SK-N-SH (cell line): Measurements from ENCODE around the gene CISD1. TPM values are rescaled to one million over a fixed set of nuclear protein-coding genes. Genes with fewer than 3 reads are reported as not detected.
A peak's percentile ranks its signal among the peaks of the same experiment; 100 is the strongest.

ENCODE experiments used
- CTCF ChIA-PET: fragments of 300-600, 350-600 bp; formaldehyde crosslinking; extraction: SDS; loops from one replicate; lab custom pipeline; 2021; lab: Yijun Ruan, JAX
- POLR2A ChIA-PET: fragments of 350-600 bp; sonication (Branson Sonifier 250); formaldehyde crosslinking; extraction: SDS; loops from one replicate; lab custom pipeline; 2020; ENCODE audit warnings: antibody characterized with exemption, inconsistent platforms; lab: Yijun Ruan, JAX
- DNase-seq: peaks from one replicate; pipeline ENCODE4 v3.0.0; 2012
- H2AFZ ChIP-seq: fragments of 200-600 bp; sonication (generic); 2 replicates; pipeline ENCODE4 v1.8.1; 2016; ENCODE audit warnings: antibody characterized with exemption, mild to moderate bottlenecking, low read depth
- H3F3A ChIP-seq: fragments of 200-600 bp; sonication (generic); replicated peaks from 2 replicates; pipeline ENCODE3; 2016; ENCODE audit warnings: antibody characterized with exemption, mild to moderate bottlenecking; ENCODE audit not compliant: insufficient read depth
- H3K27ac ChIP-seq, 2 experiments: fragments of 200-500 bp in 1 of 2; fragments of 200-600 bp in 1 of 2; sonication (Bioruptor generic) in 1 of 2; sonication (generic), shearing (Covaris generic) in 1 of 2; 2 replicates each; pipeline versions ENCODE4 v1.5.1 to v1.6.1; 2014 to 2016; ENCODE audit warnings: low read depth in 2 of 2, inconsistent platforms in 1 of 2, low read length in 1 of 2, mild to moderate bottlenecking in 1 of 2, mixed read lengths in 1 of 2
- H3K27me3 ChIP-seq: fragments of 200-600 bp; sonication (generic), shearing (Covaris generic); 2 replicates; pipeline ENCODE4 v1.6.1; 2016; ENCODE audit warnings: mixed run types; ENCODE audit not compliant: insufficient read depth
- H3K36me3 ChIP-seq, 2 experiments: fragments of 200-500 bp in 1 of 2; fragments of 200-600 bp in 1 of 2; sonication (Bioruptor generic) in 1 of 2; sonication (generic) in 1 of 2; replicated peaks in 1 of 2; 2 replicates each; pipeline versions ENCODE3 to v1.5.1; 2014 to 2016; ENCODE audit warnings: low read length in 1 of 2, mild to moderate bottlenecking in 1 of 2; ENCODE audit not compliant: insufficient read depth in 2 of 2, control insufficient read depth in 1 of 2
- H3K4me1 ChIP-seq, 2 experiments: fragments of 200-500 bp in 1 of 2; fragments of 200-600 bp in 1 of 2; sonication (Bioruptor generic) in 1 of 2; sonication (generic), shearing (Covaris generic) in 1 of 2; 2 replicates each; pipeline versions ENCODE4 v1.5.1 to v1.6.1; 2014 to 2016; ENCODE audit warnings: low read depth in 1 of 2, low read length in 1 of 2, mixed run types in 1 of 2; ENCODE audit not compliant: insufficient read depth in 2 of 2, control insufficient read depth in 1 of 2
- H3K4me2 ChIP-seq: fragments of 200-600 bp; sonication (generic), shearing (Covaris generic); 2 replicates; pipeline ENCODE4 v1.6.1; 2017; ENCODE audit warnings: mixed run types
- H3K4me3 ChIP-seq, 2 experiments: fragments of 200-500 bp in 1 of 2; fragments of 200-600 bp in 1 of 2; sonication (Bioruptor generic) in 1 of 2; sonication (generic), shearing (Covaris generic) in 1 of 2; 2 replicates each; pipeline versions ENCODE4 v1.5.1 to v1.8.1; 2014 to 2016; ENCODE audit warnings: low read depth in 2 of 2, inconsistent platforms in 1 of 2, low read length in 1 of 2, mild to moderate bottlenecking in 1 of 2, mixed read lengths in 1 of 2, moderate library complexity in 1 of 2
- H3K79me2 ChIP-seq: fragments of 200-600 bp; sonication (generic); 2 replicates; pipeline ENCODE4 v1.8.1; 2017; ENCODE audit warnings: mild to moderate bottlenecking; ENCODE audit not compliant: insufficient read depth
- H3K9ac ChIP-seq: fragments of 200-600 bp; sonication (generic); 2 replicates; pipeline ENCODE4 v1.6.1; 2017; ENCODE audit warnings: mixed run types
- H3K9me2 ChIP-seq: fragments of 200-600 bp; sonication (generic); 2 replicates; pipeline ENCODE4 v1.6.1; 2017; ENCODE audit warnings: mixed run types
- H3K9me3 ChIP-seq: fragments of 200-600 bp; sonication (generic); 2 replicates; pipeline ENCODE4 v1.6.1; 2017; ENCODE audit warnings: mixed run types, mild to moderate bottlenecking, moderate library complexity
- H4K20me1 ChIP-seq: fragments of 200-600 bp; sonication (generic); 2 replicates; pipeline ENCODE4 v1.6.1; 2017; ENCODE audit warnings: mild to moderate bottlenecking, mixed run types; ENCODE audit not compliant: insufficient read depth
- CHD2 ChIP-seq: fragments of 150-350 bp; IDR thresholded peaks from 2 replicates; pipeline ENCODE4 v1.6.1; 2018; ENCODE audit warnings: low read length; ENCODE audit not compliant: partially characterized antibody
- ELF1 ChIP-seq: IDR thresholded peaks from 2 replicates; pipeline ENCODE4 v1.4.0; 2012
- EP300 ChIP-seq, 2 experiments: IDR thresholded peaks; 2 replicates each; pipeline versions ENCODE4 v1.4.0 to v1.6.1; 2012; ENCODE audit warnings: borderline replicate concordance in 1 of 2, low read depth in 1 of 2, low read length in 1 of 2
- EZH2phosphoT487 ChIP-seq: fragments of 200-600 bp; sonication (generic); IDR thresholded peaks from 2 replicates; pipeline ENCODE4 v1.6.1; 2017; ENCODE audit warnings: low read depth, mixed run types, mild to moderate bottlenecking, antibody characterized with exemption, moderate library complexity, borderline replicate concordance
- FOSL2 ChIP-seq: IDR thresholded peaks from 2 replicates; pipeline ENCODE4 v1.4.0; 2012; ENCODE audit warnings: low read depth, mild to moderate bottlenecking, moderate library complexity, borderline replicate concordance
- FOXM1 ChIP-seq: IDR thresholded peaks from 2 replicates; pipeline ENCODE4 v1.4.0; 2012; ENCODE audit warnings: low read depth, mild to moderate bottlenecking
- GABPA ChIP-seq: IDR thresholded peaks from 2 replicates; pipeline ENCODE4 v1.4.0; 2012; ENCODE audit warnings: low read depth, mild to moderate bottlenecking
- GATA2 ChIP-seq: sonication (generic); formaldehyde crosslinking; IDR thresholded peaks from 2 replicates; pipeline ENCODE4 v1.5.0; 2020; ENCODE audit warnings: mild to moderate bottlenecking, missing genetic modification reagents
- JUND ChIP-seq: IDR thresholded peaks from 2 replicates; pipeline ENCODE4 v1.4.0; 2012
- MEF2A ChIP-seq: IDR thresholded peaks from 2 replicates; pipeline ENCODE4 v1.4.0; 2012; ENCODE audit warnings: low read depth, borderline replicate concordance
- MXI1 ChIP-seq: IDR thresholded peaks from 2 replicates; pipeline ENCODE4 v1.6.1; 2012; ENCODE audit warnings: mild to moderate bottlenecking, low read depth, low read length, improper control_type of control experiment
- NFIC ChIP-seq: IDR thresholded peaks from 2 replicates; pipeline ENCODE4 v1.4.0; 2012; ENCODE audit warnings: borderline replicate concordance
- NRF1 ChIP-seq: IDR thresholded peaks from 2 replicates; pipeline ENCODE4 v1.6.1; 2012; ENCODE audit warnings: low read depth, mild to moderate bottlenecking, low read length
- POLR2AphosphoS5 ChIP-seq: IDR thresholded peaks from 2 replicates; pipeline ENCODE4 v1.6.1; 2012; ENCODE audit warnings: low read depth, low read length
- RFX5 ChIP-seq: IDR thresholded peaks from 2 replicates; pipeline ENCODE4 v1.6.1; 2012; ENCODE audit warnings: mild to moderate bottlenecking, improper control_type of control experiment, low read length
- SIN3A ChIP-seq: IDR thresholded peaks from 2 replicates; pipeline ENCODE4 v1.6.1; 2012; ENCODE audit warnings: low read depth, mild to moderate bottlenecking, low read length, moderate library complexity, borderline replicate concordance
- YY1 ChIP-seq: IDR thresholded peaks from 2 replicates; pipeline ENCODE4 v1.4.0; 2012; ENCODE audit warnings: low read depth, mild to moderate bottlenecking
- WGBS: methylation state at CpG from one replicate; pipeline ENCODE4 v1.1.6; 2017; ENCODE audit warnings: low lambda C conversion rate; 5-methylcytosine and 5-hydroxymethylcytosine counted together
- polyA plus RNA-seq, 3 experiments: library from polyadenylated mRNA; depleted of rRNA; stranded (reverse); fragments of >200 nt; gene quantifications; 2 replicates each; pipeline ENCODE4 v1.2.3, GENCODE V29; 2012
- TF ChIP-seq, protein P1 (sequence below): IDR thresholded peaks from 2 replicates; pipeline ENCODE4 v1.4.0; 2012; ENCODE audit warnings: low read depth, borderline replicate concordance
- TF ChIP-seq, protein P2 (sequence below): fragments of 150-350 bp; IDR thresholded peaks from 2 replicates; pipeline ENCODE4 v1.6.1; 2016; ENCODE audit warnings: mild to moderate bottlenecking, low read depth, low read length
- TF ChIP-seq, protein P3 (sequence below): IDR thresholded peaks from 2 replicates; pipeline ENCODE4; 2012
- TF ChIP-seq, protein P4 (sequence below): IDR thresholded peaks from 2 replicates; pipeline ENCODE4 v1.4.0; 2012; ENCODE audit warnings: low read depth
- TF ChIP-seq, protein P5 (sequence below): fragments of 150-350 bp; IDR thresholded peaks from 2 replicates; pipeline ENCODE4 v1.6.1; 2017; ENCODE audit warnings: antibody characterized with exemption, low read length, low read depth, borderline replicate concordance

The CISD1 gene
- 34.1 and 40.8 TPM in 2 replicates for polyA plus RNA-seq (2012; rRNA removed)
- 48.7 and 73.6 TPM in 2 replicates for polyA plus RNA-seq (2012; cell fraction: cytosol; rRNA removed)
- 16.4 and 24.1 TPM in 2 replicates for polyA plus RNA-seq (2012; cell fraction: nucleus; rRNA removed)

DNA sequence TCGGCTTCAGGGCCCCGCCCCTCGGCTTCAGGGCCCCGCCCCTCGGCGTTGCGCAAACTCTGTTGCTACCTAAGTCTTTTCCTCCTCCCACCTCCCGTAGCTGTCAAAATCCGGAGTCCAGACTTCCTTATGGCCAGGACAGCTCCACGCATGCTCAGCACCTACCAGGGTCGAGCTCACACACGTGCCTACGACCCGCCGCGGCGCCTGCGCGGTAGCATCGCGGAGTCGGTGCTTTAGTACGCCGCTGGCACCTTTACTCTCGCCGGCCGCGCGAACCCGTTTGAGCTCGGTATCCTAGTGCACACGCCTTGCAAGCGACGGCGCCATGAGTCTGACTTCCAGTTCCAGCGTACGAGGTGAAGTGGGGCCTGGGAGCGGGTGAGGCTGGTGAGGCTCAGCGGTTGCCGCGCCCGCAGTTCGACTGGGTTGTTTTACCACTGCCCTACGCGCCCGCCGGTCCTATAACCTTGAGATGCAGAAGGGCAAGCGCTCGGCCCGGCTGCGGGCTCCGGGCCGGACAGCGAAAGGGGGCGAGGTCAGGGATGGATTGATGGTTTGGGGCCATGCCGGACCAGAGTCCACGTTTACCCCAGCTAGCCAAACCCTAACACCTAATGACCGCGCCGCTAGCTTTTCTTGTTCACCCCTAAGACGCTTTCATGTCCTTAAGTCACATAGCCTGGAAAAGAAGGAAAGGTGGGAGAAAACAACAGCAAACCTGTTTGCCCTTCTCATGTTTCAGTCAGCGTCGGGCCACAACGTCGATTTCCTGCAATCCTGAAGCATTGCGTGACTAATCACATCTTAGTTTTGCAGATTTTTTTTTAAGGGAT is at the start of gene CISD1:
CISD1 (plus strand) TSS at position 217 of the 836 bp plus-strand sequence; CDS start at position 329, 112 bp downstream.
- Histone ChIP-seq H3F3A (peaks cover 26% of the 10 kb centered on the region), H2AFZ (peak within 1 kb of the TSS; percentile 92), H3K27ac (peak within 1 kb of the TSS; percentile 92 to 93), H3K9me3 (no peaks in the 10 kb centered on the region), H3K4me1 (peaks cover 7 to 17% of the 10 kb centered on the region in 2 experiments; a peak in 3 of 4 replicates)
- DNase-seq, result peak; percentile 96
- TF ChIP-seq CHD2, result peak; percentile 89
- TF ChIP-seq POLR2AphosphoS5, result peak; percentile 55; the same call in 1 of the 2 replicates
- TF ChIP-seq, protein P1, sequence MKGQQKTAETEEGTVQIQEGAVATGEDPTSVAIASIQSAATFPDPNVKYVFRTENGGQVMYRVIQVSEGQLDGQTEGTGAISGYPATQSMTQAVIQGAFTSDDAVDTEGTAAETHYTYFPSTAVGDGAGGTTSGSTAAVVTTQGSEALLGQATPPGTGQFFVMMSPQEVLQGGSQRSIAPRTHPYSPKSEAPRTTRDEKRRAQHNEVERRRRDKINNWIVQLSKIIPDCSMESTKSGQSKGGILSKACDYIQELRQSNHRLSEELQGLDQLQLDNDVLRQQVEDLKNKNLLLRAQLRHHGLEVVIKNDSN, result peak; percentile 76; the same call in 1 of the 2 replicates
- TF ChIP-seq, protein P2, sequence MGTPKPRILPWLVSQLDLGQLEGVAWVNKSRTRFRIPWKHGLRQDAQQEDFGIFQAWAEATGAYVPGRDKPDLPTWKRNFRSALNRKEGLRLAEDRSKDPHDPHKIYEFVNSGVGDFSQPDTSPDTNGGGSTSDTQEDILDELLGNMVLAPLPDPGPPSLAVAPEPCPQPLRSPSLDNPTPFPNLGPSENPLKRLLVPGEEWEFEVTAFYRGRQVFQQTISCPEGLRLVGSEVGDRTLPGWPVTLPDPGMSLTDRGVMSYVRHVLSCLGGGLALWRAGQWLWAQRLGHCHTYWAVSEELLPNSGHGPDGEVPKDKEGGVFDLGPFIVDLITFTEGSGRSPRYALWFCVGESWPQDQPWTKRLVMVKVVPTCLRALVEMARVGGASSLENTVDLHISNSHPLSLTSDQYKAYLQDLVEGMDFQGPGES, result no peak
- TF ChIP-seq, protein P3, sequence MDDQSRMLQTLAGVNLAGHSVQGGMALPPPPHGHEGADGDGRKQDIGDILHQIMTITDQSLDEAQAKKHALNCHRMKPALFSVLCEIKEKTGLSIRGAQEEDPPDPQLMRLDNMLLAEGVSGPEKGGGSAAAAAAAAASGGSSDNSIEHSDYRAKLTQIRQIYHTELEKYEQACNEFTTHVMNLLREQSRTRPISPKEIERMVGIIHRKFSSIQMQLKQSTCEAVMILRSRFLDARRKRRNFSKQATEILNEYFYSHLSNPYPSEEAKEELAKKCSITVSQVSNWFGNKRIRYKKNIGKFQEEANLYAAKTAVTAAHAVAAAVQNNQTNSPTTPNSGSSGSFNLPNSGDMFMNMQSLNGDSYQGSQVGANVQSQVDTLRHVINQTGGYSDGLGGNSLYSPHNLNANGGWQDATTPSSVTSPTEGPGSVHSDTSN, result peak; percentile 50
- no peak; the same call in 1 of the 2 replicates for TF ChIP-seq NFIC
- 0 out of 2 replicates have a peak, but pooled peaks have one; percentile 30 for TF ChIP-seq YY1
- peak; percentile 64; the same call in 1 of the 2 replicates for TF ChIP-seq RFX5
- no peak for TF ChIP-seq FOXM1
- peak; percentile 90; the same call in 1 of the 2 replicates for TF ChIP-seq SIN3A
- TF ChIP-seq, protein P4, sequence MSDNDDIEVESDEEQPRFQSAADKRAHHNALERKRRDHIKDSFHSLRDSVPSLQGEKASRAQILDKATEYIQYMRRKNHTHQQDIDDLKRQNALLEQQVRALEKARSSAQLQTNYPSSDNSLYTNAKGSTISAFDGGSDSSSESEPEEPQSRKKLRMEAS, result peak; percentile 94
- TF ChIP-seq FOSL2, result no peak
- TF ChIP-seq GATA2 (CRISPR knock-in tag), result no peak
- no peak for TF ChIP-seq MEF2A
- no peak for TF ChIP-seq GABPA
- TF ChIP-seq NRF1, result peak; percentile 97
- peak; percentile 99 for TF ChIP-seq MXI1
- TF ChIP-seq ELF1, result peak; percentile 60; the same call in 1 of the 2 replicates
- TF ChIP-seq JUND, result no peak; the same call in 1 of the 2 replicates
- TF ChIP-seq, protein P5, sequence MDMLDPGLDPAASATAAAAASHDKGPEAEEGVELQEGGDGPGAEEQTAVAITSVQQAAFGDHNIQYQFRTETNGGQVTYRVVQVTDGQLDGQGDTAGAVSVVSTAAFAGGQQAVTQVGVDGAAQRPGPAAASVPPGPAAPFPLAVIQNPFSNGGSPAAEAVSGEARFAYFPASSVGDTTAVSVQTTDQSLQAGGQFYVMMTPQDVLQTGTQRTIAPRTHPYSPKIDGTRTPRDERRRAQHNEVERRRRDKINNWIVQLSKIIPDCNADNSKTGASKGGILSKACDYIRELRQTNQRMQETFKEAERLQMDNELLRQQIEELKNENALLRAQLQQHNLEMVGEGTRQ, result peak; percentile 46; the same call in 1 of the 2 replicates
- 0 out of 4 replicates have a peak, but pooled peaks of 1 of the 2 experiments have one; percentile 7 for TF ChIP-seq EP300 (IDR thresholded peaks at IDR 0.05; ENCODE audit: borderline replicate concordance in 1 of 2, low read depth in 1 of 2, low read length in 1 of 2)
- TF ChIP-seq EZH2phosphoT487, result no peak
- TF ChIP-seq, all 33 proteins: peak for 13
- Histone ChIP-seq H3K4me2 (peak within 1 kb of the TSS; percentile 87), H3K9ac (peak within 1 kb of the TSS; percentile 77), H3K79me2 (peaks cover 77% of the 10 kb centered on the region), H3K4me3 (peak within 1 kb of the TSS; percentile 74 to 96), H3K9me2 (no peaks in the 10 kb centered on the region), H3K36me3 (peaks cover 0 to 4% of the 10 kb centered on the region in 2 experiments), H4K20me1 (no peaks in the 10 kb centered on the region), H3K27me3 (no peaks in the 10 kb centered on the region)
- WGBS, result under 1% methylated on average over 61 of the region's 66 CpGs
- ChIA-PET CTCF (interaction anchor here (1.0 to 3.2 kb wide), 5 partner anchors 18 to 92 kb away, joined by 3 to 20 read pairs (median 5); no protein-coding TSS in a partner anchor), POLR2A (no interaction called here)
